ENCODE results near the gene STK32B.

Gene STK32B

GRCh38 chr4:5503336-5503936, 452.2 kb downstream of the STK32B start:
- ATAC-seq (ENCODE audit: low read depth): no peak
- Histone ChIP-seq H3K27ac (ENCODE audit: poor library complexity, severe bottlenecking) (no peak overlapping the region), H3K27me3 (ENCODE audit: insufficient read depth, poor library complexity, severe bottlenecking) (no peaks in the 10 kb centered on the region)

GRCh38 chr4:5504486-5504885, 453.2 kb downstream of the STK32B start:
- peak; percentile 90 for ATAC-seq (ENCODE audit: low read depth)
- H3K4me1 ChIP-seq (ENCODE audit: insufficient read depth, poor library complexity, severe bottlenecking): peaks cover 13% of the 10 kb centered on the region
- no peak overlapping the region for H3K4me3 ChIP-seq (ENCODE audit: severe bottlenecking)
- no peak for DNase-seq (ENCODE audit: low spot score)
- no peaks in the 10 kb centered on the region for H3K9me3 ChIP-seq (ENCODE audit: severe bottlenecking)
- peak overlapping the region; percentile 9 for H3K27ac ChIP-seq (ENCODE audit: poor library complexity, severe bottlenecking)
- H3K27me3 ChIP-seq (ENCODE audit: insufficient read depth, poor library complexity, severe bottlenecking): no peaks in the 10 kb centered on the region
- TF ChIP-seq, protein P1, sequence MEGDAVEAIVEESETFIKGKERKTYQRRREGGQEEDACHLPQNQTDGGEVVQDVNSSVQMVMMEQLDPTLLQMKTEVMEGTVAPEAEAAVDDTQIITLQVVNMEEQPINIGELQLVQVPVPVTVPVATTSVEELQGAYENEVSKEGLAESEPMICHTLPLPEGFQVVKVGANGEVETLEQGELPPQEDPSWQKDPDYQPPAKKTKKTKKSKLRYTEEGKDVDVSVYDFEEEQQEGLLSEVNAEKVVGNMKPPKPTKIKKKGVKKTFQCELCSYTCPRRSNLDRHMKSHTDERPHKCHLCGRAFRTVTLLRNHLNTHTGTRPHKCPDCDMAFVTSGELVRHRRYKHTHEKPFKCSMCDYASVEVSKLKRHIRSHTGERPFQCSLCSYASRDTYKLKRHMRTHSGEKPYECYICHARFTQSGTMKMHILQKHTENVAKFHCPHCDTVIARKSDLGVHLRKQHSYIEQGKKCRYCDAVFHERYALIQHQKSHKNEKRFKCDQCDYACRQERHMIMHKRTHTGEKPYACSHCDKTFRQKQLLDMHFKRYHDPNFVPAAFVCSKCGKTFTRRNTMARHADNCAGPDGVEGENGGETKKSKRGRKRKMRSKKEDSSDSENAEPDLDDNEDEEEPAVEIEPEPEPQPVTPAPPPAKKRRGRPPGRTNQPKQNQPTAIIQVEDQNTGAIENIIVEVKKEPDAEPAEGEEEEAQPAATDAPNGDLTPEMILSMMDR (IDR thresholded peaks at IDR 0.05; ENCODE audit: poor library complexity, severe bottlenecking): no peak
- no peaks in the 10 kb centered on the region for H3K36me3 ChIP-seq (ENCODE audit: low read depth)

More at GRCh38 chr4:5503336-5503936, 452.2 kb downstream of the STK32B start:
- H3K9me3 ChIP-seq (ENCODE audit: severe bottlenecking): no peaks in the 10 kb centered on the region
- H3K4me1 ChIP-seq (ENCODE audit: insufficient read depth, poor library complexity, severe bottlenecking): peaks cover 13% of the 10 kb centered on the region
- H3K4me3 ChIP-seq (ENCODE audit: severe bottlenecking): no peak overlapping the region
- TF ChIP-seq, protein P1 (IDR thresholded peaks at IDR 0.05; ENCODE audit: poor library complexity, severe bottlenecking): no peak
- no peak for DNase-seq (ENCODE audit: low spot score)
- no peaks in the 10 kb centered on the region for H3K36me3 ChIP-seq (ENCODE audit: low read depth)

DNA sequence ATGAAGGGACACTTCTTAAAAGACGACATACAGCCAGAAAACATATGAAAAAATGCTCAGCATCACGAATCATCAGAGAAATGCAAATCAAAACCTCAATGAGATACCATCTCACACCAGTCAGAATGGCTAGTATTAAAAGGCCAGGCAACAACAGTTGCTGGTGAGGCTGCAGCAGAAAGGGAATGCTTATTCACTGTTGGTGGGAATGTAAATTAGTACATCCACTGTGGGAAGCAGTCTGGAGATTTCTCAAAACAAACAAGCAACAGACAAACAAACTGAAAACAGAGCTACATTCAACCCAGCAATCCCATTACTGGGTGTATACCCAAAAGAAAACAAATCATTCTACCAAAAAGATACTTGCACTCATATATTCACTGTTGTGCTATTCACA, 459.2 kb downstream of the STK32B start:
- no peaks in the 10 kb centered on the region for H3K4me1 ChIP-seq (ENCODE audit: insufficient read depth, poor library complexity, severe bottlenecking)
- no peak for ATAC-seq (ENCODE audit: low read depth)
- DNase-seq (ENCODE audit: low spot score): no peak
- H3K4me3 ChIP-seq (ENCODE audit: severe bottlenecking): no peak overlapping the region
- TF ChIP-seq, protein P1 (IDR thresholded peaks at IDR 0.05; ENCODE audit: poor library complexity, severe bottlenecking): no peak
- no peaks in the 10 kb centered on the region for H3K9me3 ChIP-seq (ENCODE audit: severe bottlenecking)
- H3K27me3 ChIP-seq (ENCODE audit: insufficient read depth, poor library complexity, severe bottlenecking): no peaks in the 10 kb centered on the region
- H3K36me3 ChIP-seq (ENCODE audit: low read depth): no peaks in the 10 kb centered on the region
- H3K27ac ChIP-seq (ENCODE audit: poor library complexity, severe bottlenecking): no peak overlapping the region

GRCh38 chr4:5511791-5512190, 460.5 kb downstream of the STK32B start:
- Histone ChIP-seq H3K27me3 (ENCODE audit: insufficient read depth, poor library complexity, severe bottlenecking) (no peaks in the 10 kb centered on the region), H3K27ac (ENCODE audit: poor library complexity, severe bottlenecking) (no peak overlapping the region), H3K4me3 (ENCODE audit: severe bottlenecking) (no peak overlapping the region), H3K4me1 (ENCODE audit: insufficient read depth, poor library complexity, severe bottlenecking) (no peaks in the 10 kb centered on the region), H3K9me3 (ENCODE audit: severe bottlenecking) (no peaks in the 10 kb centered on the region), H3K36me3 (ENCODE audit: low read depth) (no peaks in the 10 kb centered on the region)
- TF ChIP-seq, protein P1 (IDR thresholded peaks at IDR 0.05; ENCODE audit: poor library complexity, severe bottlenecking): no peak
- DNase-seq (ENCODE audit: low spot score) (no peak), ATAC-seq (ENCODE audit: low read depth) (peak; percentile 65; the same call in 1 of the 3 replicates)

DNA sequence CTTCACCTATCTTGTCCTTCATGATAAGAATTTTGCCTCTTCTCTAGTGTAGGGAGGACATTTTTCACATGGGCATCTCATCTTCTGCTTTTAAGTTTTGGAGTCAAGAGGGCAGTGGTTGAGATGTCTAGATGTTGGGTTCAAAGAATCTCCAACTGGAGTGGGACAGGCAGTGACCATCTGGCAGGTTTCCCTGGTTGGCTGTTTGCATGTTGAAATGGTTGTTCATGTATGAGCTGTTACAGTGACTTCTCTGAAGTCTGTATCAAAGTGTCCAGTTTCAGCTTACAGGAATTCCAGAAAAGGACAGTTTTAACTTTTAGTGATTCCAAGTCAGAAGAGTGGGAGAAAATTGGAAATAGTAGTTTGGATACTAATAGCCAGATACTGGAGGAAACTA, 464.4 kb downstream of the STK32B start:
- H3K27me3 ChIP-seq (ENCODE audit: insufficient read depth, poor library complexity, severe bottlenecking): no peaks in the 10 kb centered on the region
- H3K9me3 ChIP-seq (ENCODE audit: severe bottlenecking): no peaks in the 10 kb centered on the region
- no peaks in the 10 kb centered on the region for H3K36me3 ChIP-seq (ENCODE audit: low read depth)
- DNase-seq (ENCODE audit: low spot score): no peak
- TF ChIP-seq, protein P1 (IDR thresholded peaks at IDR 0.05; ENCODE audit: poor library complexity, severe bottlenecking): no peak
- H3K4me3 ChIP-seq (ENCODE audit: severe bottlenecking): no peak overlapping the region
- no peaks in the 10 kb centered on the region for H3K4me1 ChIP-seq (ENCODE audit: insufficient read depth, poor library complexity, severe bottlenecking)
- no peak for ATAC-seq (ENCODE audit: low read depth)
- no peak overlapping the region for H3K27ac ChIP-seq (ENCODE audit: poor library complexity, severe bottlenecking)
